Uterus (tissue), 4 donors: ENCODE results near the gene AGBL1. TPM values are rescaled to one million over a fixed set of nuclear protein-coding genes. Genes with fewer than 3 reads are reported as not detected.

Source experiments
- DNase-seq, 2 donors: peaks; one replicate each; pipeline ENCODE4 v3.0.0-alpha.2; 2019 to 2020
- H3K27ac ChIP-seq, 2 donors: fragments of 200-600 bp; sonication (generic); 1 replicate in 1 of 2; 2 replicates in 1 of 2; pipeline ENCODE4 v1.5.1; 2016 to 2018
- H3K27me3 ChIP-seq, 2 donors: fragments of 200-600 bp; sonication (generic); one replicate each; pipeline ENCODE4 v1.5.1; 2018 to 2019; ENCODE audit warnings: control low read depth in 1 of 2
- H3K36me3 ChIP-seq, 2 donors: fragments of 200-600 bp; sonication (generic); one replicate each; pipeline ENCODE4 v1.5.1; 2019; ENCODE audit warnings: control low read depth in 1 of 2
- H3K4me1 ChIP-seq, 2 donors: fragments of 200-600 bp; sonication (generic); one replicate each; pipeline ENCODE4 v1.5.1; 2018 to 2019; ENCODE audit warnings: control low read depth in 1 of 2
- H3K4me3 ChIP-seq, 2 donors: fragments of 200-600 bp; sonication (generic); 1 replicate in 1 of 2; 2 replicates in 1 of 2; pipeline ENCODE4 v1.5.1; 2018 to 2019; ENCODE audit warnings: mild to moderate bottlenecking in 1 of 2
- H3K9me3 ChIP-seq, 2 donors: fragments of 200-600 bp; sonication (generic); one replicate each; pipeline ENCODE4 v1.5.1; 2019; ENCODE audit warnings: control low read depth in 1 of 2
- POLR2A ChIP-seq, 2 donors: fragments of 450-650 bp; IDR thresholded peaks; one replicate each; pipeline ENCODE4 v1.6.1; 2016; ENCODE audit warnings: antibody characterized with exemption in 2 of 2, mild to moderate bottlenecking in 1 of 2, moderate library complexity in 1 of 2
- intact Hi-C: fragments of 100-400 bp; cut with DNase I; formaldehyde crosslinking; loops from one replicate; pipeline ENCODE4 v1.15.1; 2023; ENCODE audit warnings: low total_unique reads
- total RNA-seq, 4 donors: library from RNA; depleted of rRNA in 3 of 4; stranded (reverse); fragments of >200 nt in 3 of 4; gene quantifications; one replicate each; pipeline versions ENCODE4 v1.1.0 to v1.2.4, GENCODE V29; 2014 to 2023
- TF ChIP-seq, protein P1 (sequence below), 4 experiments: fragments of 200-600 bp in 2 of 4; fragments of 450-650 bp in 2 of 4; sonication (generic) in 2 of 4; IDR thresholded peaks; one replicate each; pipeline ENCODE4 v1.5.1; 2016 to 2019; ENCODE audit warnings: antibody characterized with exemption in 4 of 4, mild to moderate bottlenecking in 2 of 4, moderate library complexity in 1 of 4
- donor health status: DM: yes; HTN: yes; CAD: no.

AGBL1 gene
- total RNA-seq, 4 donors from 2014 or later = 0.07 TPM; not detected in 3

DNA sequence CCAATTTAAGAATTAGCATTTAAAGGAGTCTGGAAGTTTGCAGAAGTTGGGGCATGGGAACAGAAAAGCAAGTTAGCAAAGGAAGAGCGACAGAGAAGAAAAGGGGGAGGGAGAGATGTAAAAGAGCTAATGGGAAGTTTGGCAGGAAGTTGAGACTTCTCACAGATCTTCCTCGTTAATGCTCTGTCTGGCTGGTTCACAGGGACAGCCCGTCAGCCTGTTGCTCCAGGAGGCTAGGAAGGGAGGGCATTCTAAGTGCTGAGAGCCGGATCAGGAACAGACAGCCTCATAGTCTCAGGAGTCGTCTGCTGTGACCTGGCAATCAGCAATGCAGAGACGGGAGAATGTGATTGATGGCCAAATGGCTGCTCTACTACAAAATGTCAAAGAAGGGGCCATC lies 150.3 kb downstream of the AGBL1 start:
- intact Hi-C loops = no loop called here
- TF ChIP-seq, protein P1, sequence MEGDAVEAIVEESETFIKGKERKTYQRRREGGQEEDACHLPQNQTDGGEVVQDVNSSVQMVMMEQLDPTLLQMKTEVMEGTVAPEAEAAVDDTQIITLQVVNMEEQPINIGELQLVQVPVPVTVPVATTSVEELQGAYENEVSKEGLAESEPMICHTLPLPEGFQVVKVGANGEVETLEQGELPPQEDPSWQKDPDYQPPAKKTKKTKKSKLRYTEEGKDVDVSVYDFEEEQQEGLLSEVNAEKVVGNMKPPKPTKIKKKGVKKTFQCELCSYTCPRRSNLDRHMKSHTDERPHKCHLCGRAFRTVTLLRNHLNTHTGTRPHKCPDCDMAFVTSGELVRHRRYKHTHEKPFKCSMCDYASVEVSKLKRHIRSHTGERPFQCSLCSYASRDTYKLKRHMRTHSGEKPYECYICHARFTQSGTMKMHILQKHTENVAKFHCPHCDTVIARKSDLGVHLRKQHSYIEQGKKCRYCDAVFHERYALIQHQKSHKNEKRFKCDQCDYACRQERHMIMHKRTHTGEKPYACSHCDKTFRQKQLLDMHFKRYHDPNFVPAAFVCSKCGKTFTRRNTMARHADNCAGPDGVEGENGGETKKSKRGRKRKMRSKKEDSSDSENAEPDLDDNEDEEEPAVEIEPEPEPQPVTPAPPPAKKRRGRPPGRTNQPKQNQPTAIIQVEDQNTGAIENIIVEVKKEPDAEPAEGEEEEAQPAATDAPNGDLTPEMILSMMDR (IDR thresholded peaks at IDR 0.05) = no peak
- no peak for TF ChIP-seq POLR2A (IDR thresholded peaks at IDR 0.05)
- Histone ChIP-seq H3K4me1 (no peaks in the 10 kb centered on the region), H3K27me3 (no peaks in the 10 kb centered on the region), H3K36me3 (no peaks in the 10 kb centered on the region), H3K4me3 (no peak overlapping the region), H3K9me3 (no peaks in the 10 kb centered on the region), H3K27ac (no peak overlapping the region)
- DNase-seq = no peak

DNA sequence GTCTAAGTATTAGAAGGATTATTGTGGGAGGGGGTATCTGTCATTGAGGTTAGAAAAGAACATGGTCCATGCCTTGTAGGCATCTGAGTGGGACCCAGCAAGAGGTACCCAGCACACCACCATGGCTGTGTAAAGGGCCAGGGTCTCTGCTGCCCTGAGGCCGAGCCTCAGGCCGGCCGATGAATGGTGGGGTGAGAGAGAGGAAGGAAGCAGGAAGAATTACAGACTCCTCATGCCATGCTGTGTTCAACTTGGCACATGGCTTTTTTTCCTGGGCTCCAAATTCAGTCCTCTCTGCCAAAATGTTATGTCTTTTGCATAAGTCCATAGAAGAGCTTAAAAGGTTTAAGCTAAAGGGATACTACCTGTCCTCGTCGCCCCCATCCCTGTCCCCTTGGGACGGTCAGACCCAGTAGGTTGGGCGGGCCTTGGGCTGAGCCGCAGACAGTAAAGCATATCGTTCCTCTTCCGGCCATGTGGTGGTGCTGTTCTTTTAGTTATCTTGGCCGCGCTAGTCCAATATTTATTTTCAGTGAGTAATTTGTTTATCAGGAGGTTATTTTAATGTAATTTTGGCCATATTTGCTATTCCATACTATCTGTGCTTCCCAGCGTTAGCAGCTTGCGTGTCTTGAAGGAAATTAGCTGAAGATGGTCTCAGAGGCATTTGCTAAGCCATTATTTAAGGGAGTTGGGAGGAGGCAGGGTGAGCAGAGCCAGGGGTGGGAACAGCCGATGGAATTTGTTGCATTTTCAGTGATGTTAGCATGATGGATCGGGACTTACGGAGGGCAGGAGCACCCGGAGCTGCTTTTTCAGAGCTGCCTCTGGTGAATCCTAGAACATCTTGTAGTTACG lies 152.4 kb downstream of the AGBL1 start:
- H3K27me3 ChIP-seq = no peaks in the 10 kb centered on the region
- no peak overlapping the region for H3K27ac ChIP-seq
- no peak overlapping the region for H3K4me3 ChIP-seq
- intact Hi-C loops = no loop called here
- no peaks in the 10 kb centered on the region for H3K9me3 ChIP-seq
- H3K36me3 ChIP-seq = no peaks in the 10 kb centered on the region
- peak in 1 of 2 donors; percentile 17 for DNase-seq
- H3K4me1 ChIP-seq = no peaks in the 10 kb centered on the region
- no peak for TF ChIP-seq POLR2A (IDR thresholded peaks at IDR 0.05)
- TF ChIP-seq, protein P1 (IDR thresholded peaks at IDR 0.05) = peak; percentile 30 to 54 (median 43)

DNA sequence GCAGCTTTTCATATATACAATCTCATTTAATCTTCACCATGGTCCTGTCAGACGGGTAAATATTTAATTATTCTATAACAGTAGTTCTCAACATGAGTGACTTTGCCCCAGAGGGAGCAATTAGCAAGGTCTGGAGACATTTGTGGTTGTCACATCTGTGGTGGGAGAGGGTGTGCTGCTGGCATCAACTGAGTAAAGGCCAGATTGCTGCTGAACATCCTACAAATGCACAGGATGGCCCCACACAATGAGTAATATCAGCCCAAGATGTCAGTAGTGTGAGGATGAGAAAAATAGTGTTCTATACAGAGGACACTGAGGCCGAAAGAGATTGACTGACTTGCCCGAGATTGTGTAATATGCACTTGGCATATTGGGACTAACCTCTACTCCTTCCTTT lies 156.0 kb downstream of the AGBL1 start:
- no peak for DNase-seq
- H3K27me3 ChIP-seq = no peaks in the 10 kb centered on the region
- H3K27ac ChIP-seq = no peak overlapping the region
- intact Hi-C loops = no loop called here
- TF ChIP-seq, protein P1 (IDR thresholded peaks at IDR 0.05) = no peak
- TF ChIP-seq POLR2A (IDR thresholded peaks at IDR 0.05) = no peak
- H3K9me3 ChIP-seq = no peaks in the 10 kb centered on the region
- no peaks in the 10 kb centered on the region for H3K4me1 ChIP-seq
- no peaks in the 10 kb centered on the region for H3K36me3 ChIP-seq
- no peak overlapping the region for H3K4me3 ChIP-seq

DNA sequence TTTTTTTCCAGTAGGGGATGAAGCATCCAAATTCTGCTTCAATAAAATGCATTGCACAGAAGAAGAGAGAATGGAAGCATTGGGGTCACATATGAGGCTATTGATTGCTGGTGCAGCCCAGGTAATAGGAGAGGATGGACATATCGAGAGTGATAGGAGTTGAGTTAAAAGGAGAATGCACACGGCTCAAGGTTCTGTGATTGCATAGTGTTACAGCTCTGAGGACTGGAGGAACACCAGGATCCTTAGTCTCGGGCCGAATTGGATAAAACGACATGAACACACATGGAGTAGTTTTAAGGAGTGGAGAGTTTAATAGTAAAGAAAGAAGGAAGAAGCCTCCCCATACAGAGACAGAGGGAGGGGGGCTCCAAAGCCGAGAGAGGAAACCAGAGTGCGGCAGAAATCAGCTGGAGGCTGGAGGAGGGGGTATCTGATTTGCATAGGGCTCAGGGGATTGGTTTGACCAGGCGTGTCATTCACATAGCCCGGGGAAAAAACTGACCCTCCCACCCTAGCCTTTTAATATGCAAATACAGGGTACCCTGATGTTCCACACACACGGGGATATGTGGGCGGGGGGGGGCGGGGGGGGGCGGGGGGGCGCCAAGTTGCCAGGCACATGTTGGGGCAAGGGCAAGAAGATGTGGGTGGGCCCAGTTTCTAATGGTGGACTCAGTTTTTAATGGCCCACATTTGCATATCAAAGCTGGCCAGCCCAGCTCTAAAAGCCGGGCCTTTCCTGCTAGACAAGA lies 156.9 kb downstream of the AGBL1 start:
- H3K27me3 ChIP-seq = no peaks in the 10 kb centered on the region
- no peak overlapping the region for H3K27ac ChIP-seq
- no peaks in the 10 kb centered on the region for H3K9me3 ChIP-seq
- TF ChIP-seq, protein P1 (IDR thresholded peaks at IDR 0.05) = no peak
- TF ChIP-seq POLR2A (IDR thresholded peaks at IDR 0.05) = no peak
- no peak overlapping the region for H3K4me3 ChIP-seq
- no peak for DNase-seq
- intact Hi-C loops = no loop called here
- no peaks in the 10 kb centered on the region for H3K36me3 ChIP-seq
- H3K4me1 ChIP-seq = no peaks in the 10 kb centered on the region

- intact Hi-C loops = no loop called here
- Histone ChIP-seq H3K9me3 (no peaks in the 10 kb centered on the region), H3K27ac (no peak overlapping the region), H3K36me3 (no peaks in the 10 kb centered on the region), H3K4me1 (no peaks in the 10 kb centered on the region), H3K27me3 (no peaks in the 10 kb centered on the region), H3K4me3 (no peak overlapping the region)
- DNase-seq = no peak
- TF ChIP-seq, protein P1 (IDR thresholded peaks at IDR 0.05) = no peak
- TF ChIP-seq POLR2A (IDR thresholded peaks at IDR 0.05) = no peak
Measured at GRCh38 chr15:86237111-86237500, 157.4 kb downstream of the AGBL1 start.
